Esophagus muscularis mucosa (tissue), 3 donors: ENCODE data around the gene HSD11B2.

Source experiments
- CTCF ChIP-seq, 3 experiments: fragments of 200-600 bp in 2 of 3; fragments of 450-650 bp in 1 of 3; sonication (generic) in 2 of 3; IDR thresholded peaks; one replicate each; pipeline ENCODE4 v1.5.1; 2017 to 2019; ENCODE audit warnings: antibody characterized with exemption in 3 of 3, mild to moderate bottlenecking in 2 of 3, moderate library complexity in 1 of 3
- POLR2A ChIP-seq: fragments of 450-650 bp; IDR thresholded peaks from one replicate; pipeline ENCODE4 v1.6.1; 2017; ENCODE audit warnings: antibody characterized with exemption, moderate library complexity, mild to moderate bottlenecking, low read depth

- TF ChIP-seq CTCF (IDR thresholded peaks at IDR 0.05) (no peak), POLR2A (no peak)
These were observed 47.1 kb downstream of the HSD11B2 start for GRCh38 chr16:67477960-67478554.
